ENCODE data around the gene KSR2.

KSR2 gene

DNA sequence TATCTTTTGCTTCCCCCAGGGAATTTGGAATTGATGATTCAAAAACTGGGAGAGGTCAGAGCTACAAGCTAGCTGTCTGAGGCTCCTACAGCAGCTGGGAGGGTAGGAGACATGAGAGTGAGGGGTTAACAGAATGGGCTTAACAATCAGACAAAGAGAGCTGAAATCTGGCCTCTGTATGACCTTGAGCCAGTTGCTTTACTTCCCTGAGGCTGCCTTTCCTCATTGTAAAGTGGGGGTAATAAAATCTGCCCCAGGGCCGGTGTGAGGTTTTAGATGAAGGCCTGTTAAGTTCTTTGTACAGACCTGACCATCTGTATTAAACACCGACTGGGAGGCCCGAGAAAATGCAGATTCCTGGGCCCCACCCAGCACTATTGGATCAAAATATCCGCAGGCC, 443.0 kb downstream of the KSR2 start:
- Histone ChIP-seq H3K27me3 (peaks cover 52% of the 10 kb centered on the region), H3K36me3 (no peaks in the 10 kb centered on the region), H3K27ac (no peak overlapping the region), H3K4me3 (ENCODE audit: low read depth in 1 of 2, low read length in 1 of 2) (no peak overlapping the region), H3K9me3 (no peaks in the 10 kb centered on the region), H3K4me1 (ENCODE audit: control insufficient read depth in 1 of 2, insufficient read depth in 1 of 2, low read depth in 1 of 2, low read length in 1 of 2) (peaks cover 23 to 27% of the 10 kb centered on the region in 2 experiments)
- TF ChIP-seq, protein P1, sequence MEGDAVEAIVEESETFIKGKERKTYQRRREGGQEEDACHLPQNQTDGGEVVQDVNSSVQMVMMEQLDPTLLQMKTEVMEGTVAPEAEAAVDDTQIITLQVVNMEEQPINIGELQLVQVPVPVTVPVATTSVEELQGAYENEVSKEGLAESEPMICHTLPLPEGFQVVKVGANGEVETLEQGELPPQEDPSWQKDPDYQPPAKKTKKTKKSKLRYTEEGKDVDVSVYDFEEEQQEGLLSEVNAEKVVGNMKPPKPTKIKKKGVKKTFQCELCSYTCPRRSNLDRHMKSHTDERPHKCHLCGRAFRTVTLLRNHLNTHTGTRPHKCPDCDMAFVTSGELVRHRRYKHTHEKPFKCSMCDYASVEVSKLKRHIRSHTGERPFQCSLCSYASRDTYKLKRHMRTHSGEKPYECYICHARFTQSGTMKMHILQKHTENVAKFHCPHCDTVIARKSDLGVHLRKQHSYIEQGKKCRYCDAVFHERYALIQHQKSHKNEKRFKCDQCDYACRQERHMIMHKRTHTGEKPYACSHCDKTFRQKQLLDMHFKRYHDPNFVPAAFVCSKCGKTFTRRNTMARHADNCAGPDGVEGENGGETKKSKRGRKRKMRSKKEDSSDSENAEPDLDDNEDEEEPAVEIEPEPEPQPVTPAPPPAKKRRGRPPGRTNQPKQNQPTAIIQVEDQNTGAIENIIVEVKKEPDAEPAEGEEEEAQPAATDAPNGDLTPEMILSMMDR (IDR thresholded peaks at IDR 0.05) = no peak

GRCh38 chr12:117524806-117525205, 444.0 kb downstream of the KSR2 start:
- TF ChIP-seq, protein P1 (IDR thresholded peaks at IDR 0.05) = no peak
- Histone ChIP-seq H3K27me3 (peaks cover 42% of the 10 kb centered on the region), H3K9me3 (no peaks in the 10 kb centered on the region), H3K27ac (no peak overlapping the region), H3K4me3 (ENCODE audit: low read depth in 1 of 2, low read length in 1 of 2) (no peak overlapping the region), H3K36me3 (no peaks in the 10 kb centered on the region), H3K4me1 (ENCODE audit: control insufficient read depth in 1 of 2, insufficient read depth in 1 of 2, low read depth in 1 of 2, low read length in 1 of 2) (peaks cover 32 to 35% of the 10 kb centered on the region in 2 experiments)

DNA sequence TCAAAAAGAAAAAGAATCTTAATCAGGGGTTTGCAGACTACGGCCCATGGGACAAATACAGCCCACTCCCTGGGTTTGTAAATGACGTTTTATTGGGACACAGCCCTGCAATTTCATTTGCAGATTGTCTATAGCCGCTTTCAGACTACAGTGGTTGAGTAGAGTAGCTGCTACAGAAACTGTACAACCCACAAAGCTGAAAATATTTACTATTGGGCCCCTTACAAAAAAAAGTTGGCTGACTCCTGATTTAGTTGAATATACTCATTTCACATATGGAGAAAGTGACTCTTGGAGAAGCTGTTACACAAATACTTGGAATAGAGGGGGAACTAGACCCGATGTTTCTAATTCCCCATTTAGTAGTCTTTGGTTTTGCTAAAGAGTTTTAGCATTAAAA, 444.8 kb downstream of the KSR2 start:
- H3K27me3 ChIP-seq = peaks cover 34% of the 10 kb centered on the region
- H3K9me3 ChIP-seq = no peaks in the 10 kb centered on the region
- H3K27ac ChIP-seq = no peak overlapping the region
- no peaks in the 10 kb centered on the region for H3K36me3 ChIP-seq
- TF ChIP-seq, protein P1 (IDR thresholded peaks at IDR 0.05) = no peak
- H3K4me3 ChIP-seq (ENCODE audit: low read depth in 1 of 2, low read length in 1 of 2) = no peak overlapping the region
- H3K4me1 ChIP-seq (ENCODE audit: control insufficient read depth in 1 of 2, insufficient read depth in 1 of 2, low read depth in 1 of 2, low read length in 1 of 2) = peaks cover 32 to 35% of the 10 kb centered on the region in 2 experiments

DNA sequence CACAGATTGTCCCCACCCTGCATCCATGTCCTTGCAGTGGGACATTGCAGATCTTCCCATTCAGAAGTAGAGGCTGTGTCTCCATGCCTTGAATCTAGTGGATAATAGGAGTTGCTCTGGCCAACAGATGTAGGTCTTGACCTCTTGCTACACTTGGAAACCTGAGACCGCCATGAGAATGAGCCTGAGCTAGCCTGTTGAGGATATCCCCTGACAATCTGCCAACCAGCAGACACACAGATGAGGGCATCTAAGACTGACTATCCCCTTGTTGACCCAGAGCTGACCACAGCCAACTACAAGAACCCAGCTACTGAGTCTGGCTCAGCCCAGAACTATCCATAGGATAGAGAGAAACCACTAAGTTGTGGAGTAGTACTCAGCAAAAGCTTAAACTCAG, 446.2 kb downstream of the KSR2 start:
- TF ChIP-seq, protein P1 (IDR thresholded peaks at IDR 0.05) = no peak
- Histone ChIP-seq H3K27me3 (peaks cover 21% of the 10 kb centered on the region), H3K9me3 (no peaks in the 10 kb centered on the region), H3K36me3 (no peaks in the 10 kb centered on the region), H3K4me3 (ENCODE audit: low read depth in 1 of 2, low read length in 1 of 2) (no peak overlapping the region), H3K27ac (no peak overlapping the region), H3K4me1 (ENCODE audit: control insufficient read depth in 1 of 2, insufficient read depth in 1 of 2, low read depth in 1 of 2, low read length in 1 of 2) (peaks cover 39% of the 10 kb centered on the region in 2 experiments)

DNA sequence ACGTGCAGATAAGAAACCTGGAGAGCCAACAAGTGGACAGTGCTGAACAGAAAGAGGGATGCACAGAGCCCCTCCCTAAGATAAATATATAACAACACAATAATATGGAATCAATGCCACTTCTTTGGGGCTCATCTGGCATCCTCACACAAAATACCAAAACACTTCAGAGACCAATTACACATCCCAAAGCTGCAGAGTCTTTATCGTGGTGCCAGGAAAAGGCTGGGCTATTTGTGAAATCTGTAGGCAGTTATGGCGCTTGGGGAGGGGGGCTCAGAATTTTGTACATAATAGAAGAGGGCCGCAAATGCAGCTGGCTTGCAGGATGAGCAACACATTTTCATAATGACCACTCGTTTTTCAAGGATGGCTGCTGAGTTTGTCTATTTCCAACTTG, 446.9 kb downstream of the KSR2 start:
- Histone ChIP-seq H3K27ac (no peak overlapping the region), H3K36me3 (no peaks in the 10 kb centered on the region), H3K4me1 (ENCODE audit: control insufficient read depth in 1 of 2, insufficient read depth in 1 of 2, low read depth in 1 of 2, low read length in 1 of 2) (peaks cover 39% of the 10 kb centered on the region in 2 experiments), H3K27me3 (peaks cover 20% of the 10 kb centered on the region), H3K4me3 (ENCODE audit: low read depth in 1 of 2, low read length in 1 of 2) (no peak overlapping the region), H3K9me3 (no peaks in the 10 kb centered on the region)
- TF ChIP-seq, protein P1 (IDR thresholded peaks at IDR 0.05) = no peak

GRCh38 chr12:117521346-117521745, 447.4 kb downstream of the KSR2 start:
- TF ChIP-seq, protein P1 (IDR thresholded peaks at IDR 0.05) = no peak
- H3K36me3 ChIP-seq = no peaks in the 10 kb centered on the region
- H3K9me3 ChIP-seq = no peaks in the 10 kb centered on the region
- H3K27ac ChIP-seq = peak overlapping the region; percentile 29
- H3K4me1 ChIP-seq (ENCODE audit: control insufficient read depth in 1 of 2, insufficient read depth in 1 of 2, low read depth in 1 of 2, low read length in 1 of 2) = peaks cover 39% of the 10 kb centered on the region in 2 experiments
- peaks cover 19% of the 10 kb centered on the region for H3K27me3 ChIP-seq
- peak overlapping the region in 1 of 2 experiments; percentile 11 for H3K4me3 ChIP-seq (ENCODE audit: low read depth in 1 of 2, low read length in 1 of 2)

All from neutrophil (primary cell).